H4 (cell line): ENCODE measurements around the gene PRCD. TPM values are rescaled to one million over a fixed set of nuclear protein-coding genes. Genes with fewer than 3 reads are reported as not detected.
"Not testable (repeated sequence)": the region's sequence is repeated elsewhere in the genome, so short reads cannot be mapped to it uniquely, and the experiment has no call there.

ENCODE experiments used
- DNase-seq: peaks from one replicate; pipeline ENCODE4 v3.0.0-alpha.2; 2015; ENCODE audit warnings: low spot score
- total RNA-seq: library from RNA; depleted of rRNA; stranded (reverse); fragments of >200 nt; shearing (Covaris generic); gene quantifications from 2 replicates; pipeline ENCODE4 v1.2.3, GENCODE V29; 2014

The PRCD gene
- total RNA-seq, 1 experiment from 2014 or later = not detected

DNA sequence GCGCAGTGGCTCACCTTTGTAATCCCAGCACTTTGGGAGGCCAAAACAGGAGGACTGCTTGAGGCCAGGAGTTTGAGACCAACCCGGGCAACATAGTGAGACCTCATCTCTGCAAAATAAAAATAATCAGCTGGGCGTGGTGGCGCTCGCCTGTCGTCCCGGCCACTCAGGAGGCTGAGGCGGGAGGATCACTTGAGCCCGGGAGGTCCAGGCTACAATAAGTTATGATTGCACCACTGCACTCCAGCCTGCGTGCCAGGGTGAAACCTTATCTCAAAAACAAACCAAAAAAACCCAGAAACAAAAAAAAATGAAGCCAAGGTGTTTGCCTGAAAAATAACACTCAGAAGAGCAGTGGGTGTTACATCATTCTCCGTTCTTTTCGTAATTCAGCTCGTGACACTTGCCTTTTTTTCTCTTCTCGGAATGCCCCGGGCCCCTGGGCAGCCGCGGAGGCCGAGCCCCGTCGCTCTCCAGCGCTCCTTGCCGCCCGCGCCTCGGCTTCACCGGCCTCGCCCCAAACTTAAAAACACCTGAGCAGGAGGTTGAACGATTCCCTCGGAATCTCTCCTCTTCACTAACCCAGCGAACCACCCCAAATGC, 17.0 kb downstream of the PRCD start:
- DNase-seq = peak; percentile 40

DNA sequence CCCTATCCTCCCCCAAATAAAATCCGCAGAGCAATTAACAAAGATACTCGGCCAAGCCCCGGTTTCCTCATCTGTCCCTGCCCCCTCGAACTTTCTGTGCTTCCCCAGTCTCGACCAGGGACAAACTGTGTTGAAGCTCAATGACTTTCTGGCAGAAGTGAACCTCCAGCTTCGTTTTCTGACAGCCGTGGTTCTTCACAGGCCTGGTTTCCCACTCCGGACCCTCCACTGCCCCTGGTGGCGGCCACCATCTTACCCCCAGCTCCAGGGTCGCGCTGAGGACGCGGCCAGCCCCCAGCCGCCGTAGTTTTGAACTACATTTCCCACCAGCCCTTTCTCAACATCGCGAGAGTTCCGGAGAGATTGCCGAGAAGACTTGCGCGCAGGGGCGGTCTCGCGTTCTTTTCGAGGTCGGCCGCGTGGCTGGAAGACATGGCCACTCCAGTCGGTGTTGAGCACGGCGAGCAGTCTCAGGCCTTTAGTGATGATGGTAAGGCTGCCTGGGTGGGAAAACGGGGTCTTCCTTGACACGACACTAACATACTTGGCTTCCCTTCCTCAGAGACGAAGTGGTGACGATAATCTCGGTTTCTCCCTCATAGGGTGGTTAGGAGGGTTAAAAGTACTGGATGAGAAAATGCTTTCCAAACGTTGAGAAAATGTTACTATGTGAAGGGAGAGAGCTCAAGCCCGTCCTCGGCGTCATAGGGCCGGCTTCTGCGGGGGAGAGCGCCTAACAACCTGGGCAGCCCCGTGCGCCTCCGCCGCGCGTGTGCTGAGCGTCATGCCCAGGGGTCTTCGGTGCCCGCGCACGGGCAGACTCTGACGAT, 17.7 kb downstream of the PRCD start:
- DNase-seq = peak; percentile 97

DNA sequence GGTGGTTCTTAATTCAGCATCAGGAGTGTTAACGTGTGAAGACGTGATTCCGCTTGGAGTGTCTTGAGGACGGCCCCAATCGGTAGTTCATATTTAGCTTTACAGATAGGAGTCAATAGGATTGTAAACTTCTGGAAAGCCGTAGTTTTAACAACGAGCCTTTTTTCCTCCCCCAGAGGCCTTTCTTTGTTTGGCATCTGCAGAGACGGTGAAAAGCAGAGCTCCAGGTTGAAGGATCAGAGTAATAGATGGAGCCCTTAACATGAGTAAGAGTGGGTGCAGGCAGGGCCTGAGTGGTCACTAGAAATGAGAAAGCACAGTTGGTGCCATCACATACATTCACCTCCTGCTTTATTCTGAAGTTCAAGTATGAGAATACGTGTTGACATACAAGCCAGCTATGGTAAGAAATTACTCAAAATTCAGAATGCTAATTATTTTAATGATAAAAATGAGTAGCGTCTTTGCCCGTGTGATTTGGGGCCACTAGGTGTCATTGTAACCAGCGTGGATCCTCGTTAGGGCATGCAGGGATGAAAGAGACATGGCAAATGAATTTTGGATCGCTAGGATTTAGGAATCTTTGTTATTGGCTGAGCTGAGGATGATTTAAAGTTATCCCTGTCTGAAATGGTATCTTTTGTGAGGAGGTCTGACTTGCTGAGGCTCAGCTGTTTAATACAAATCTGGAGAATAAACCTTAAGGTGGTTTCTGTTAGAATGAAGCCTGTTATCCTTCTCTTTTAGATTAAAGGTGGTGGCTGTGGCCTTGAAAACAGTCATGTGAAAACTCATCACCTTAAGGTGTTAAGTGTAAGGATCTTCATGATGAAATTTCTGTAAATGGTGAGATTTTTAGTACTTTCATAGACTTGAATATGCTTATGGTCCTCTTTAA, 18.6 kb downstream of the PRCD start:
- DNase-seq = no peak

DNA sequence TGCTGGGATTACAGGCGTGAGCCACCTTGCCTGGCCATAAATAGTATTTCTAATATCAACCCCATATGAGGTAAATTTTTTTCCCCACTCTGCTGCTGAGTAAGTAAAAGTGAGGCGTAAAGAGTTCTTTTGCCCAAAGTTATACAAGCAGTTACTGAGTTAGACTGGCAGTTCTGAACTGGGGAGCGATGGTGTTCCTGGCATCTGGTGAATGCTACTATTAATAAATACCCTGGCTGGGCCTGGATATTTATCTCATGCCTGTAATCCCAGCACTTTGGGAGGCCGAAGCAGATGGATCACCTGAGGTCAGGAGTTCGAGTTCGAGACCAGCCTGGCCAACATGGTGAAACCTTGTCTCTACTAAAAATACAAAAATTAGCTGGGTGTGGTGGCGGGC, 19.6 kb downstream of the PRCD start:
- DNase-seq = not testable (repeated sequence)

DNA sequence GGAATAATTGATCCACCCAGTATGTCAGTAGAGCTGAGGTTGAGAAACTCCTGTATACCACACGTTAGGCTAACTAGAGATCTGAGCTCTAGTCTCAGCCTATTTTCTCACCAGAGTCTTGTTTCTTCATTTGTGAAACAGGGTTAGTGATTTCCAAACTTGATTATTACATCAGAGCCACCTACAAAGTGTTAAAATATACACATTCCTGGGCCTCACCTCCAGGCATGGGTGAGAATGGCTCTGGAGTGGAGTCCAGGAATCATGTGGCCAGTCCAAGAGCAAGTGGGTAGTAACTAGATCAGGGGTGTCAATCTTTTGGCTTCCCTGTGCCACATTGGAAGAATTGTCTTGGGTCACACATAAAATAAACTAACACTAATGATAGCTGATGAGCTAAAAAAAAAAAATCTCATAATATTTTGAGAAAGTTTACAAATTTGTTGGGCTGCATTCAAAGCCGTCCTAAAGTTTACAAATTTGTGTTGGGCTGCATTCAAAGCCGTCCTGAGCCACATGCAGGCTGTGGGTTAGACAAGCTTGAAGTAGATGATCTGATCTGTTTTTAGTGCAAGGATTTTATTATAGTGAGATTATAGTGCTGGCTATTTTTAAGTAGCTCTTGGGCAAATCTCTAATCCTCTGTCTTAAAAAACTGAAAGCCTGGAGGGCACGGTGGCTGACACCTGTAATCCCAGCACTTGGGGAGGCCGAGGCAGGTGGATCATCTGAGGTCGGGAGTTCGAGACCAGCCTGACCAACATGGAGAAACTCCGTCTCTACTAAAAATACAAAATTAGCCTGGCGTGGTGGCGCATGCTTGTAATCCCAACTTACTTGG, 20.4 kb downstream of the PRCD start:
- DNase-seq = no peak

DNA sequence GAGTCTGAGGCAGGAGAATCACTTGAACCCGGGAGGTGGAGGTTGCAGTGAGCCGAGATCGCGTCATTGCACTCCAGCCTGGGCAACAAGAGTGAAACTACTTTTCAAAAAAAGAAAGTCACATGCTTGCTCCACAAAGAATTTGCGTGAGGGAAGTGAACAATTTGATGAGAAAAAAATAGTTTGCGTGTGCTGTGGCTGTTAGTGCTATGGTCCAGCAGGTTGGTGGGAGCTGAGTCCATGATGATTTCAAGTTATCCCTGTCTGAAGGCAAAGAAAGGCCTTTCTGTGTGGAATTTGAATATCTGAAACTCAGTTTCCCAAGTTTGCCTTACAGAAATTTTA, 21.0 kb downstream of the PRCD start:
- no peak for DNase-seq

DNA sequence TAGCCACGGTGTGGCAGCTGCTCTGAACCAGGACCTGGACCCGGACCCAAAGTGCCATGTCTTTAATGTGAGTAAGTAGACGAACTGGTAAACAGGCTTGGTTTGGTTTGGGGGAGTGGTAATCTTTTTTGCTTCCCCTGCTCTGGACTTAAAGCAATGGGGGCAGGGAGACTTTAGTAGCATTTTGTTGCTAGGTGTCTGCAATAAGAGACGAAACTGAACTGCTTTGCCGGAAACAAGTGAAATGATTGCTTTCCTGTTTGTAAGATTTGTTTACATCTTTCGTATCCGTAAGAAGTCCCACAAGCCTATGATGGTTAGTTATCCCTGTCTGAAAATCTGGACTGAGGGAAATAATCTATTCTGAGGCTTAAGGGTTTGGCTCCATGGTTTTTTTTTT, 21.5 kb downstream of the PRCD start:
- DNase-seq = peak; percentile 77

DNA sequence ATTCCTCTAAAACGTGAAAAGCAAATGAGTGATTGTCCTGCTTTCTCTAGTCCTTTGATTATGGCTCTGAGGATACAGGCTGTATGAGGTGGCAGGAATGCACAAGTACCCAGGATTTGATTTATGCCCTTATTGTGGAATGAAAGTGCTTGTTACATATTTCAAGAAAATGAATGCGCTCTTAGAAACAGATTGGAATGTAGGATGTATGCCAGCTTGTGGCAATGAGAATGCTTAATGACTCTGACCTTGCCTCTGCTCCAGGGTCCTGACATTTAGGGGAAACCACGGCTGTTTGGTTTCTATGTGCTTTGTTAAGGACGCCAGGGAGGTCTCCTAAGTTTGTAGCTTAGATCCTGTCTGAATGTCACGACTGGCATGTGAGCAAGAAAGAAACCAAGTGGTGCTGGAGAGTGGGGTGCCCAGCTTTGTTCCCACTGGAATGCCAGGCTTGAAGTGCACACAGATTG, 22.0 kb downstream of the PRCD start:
- no peak for DNase-seq

DNA sequence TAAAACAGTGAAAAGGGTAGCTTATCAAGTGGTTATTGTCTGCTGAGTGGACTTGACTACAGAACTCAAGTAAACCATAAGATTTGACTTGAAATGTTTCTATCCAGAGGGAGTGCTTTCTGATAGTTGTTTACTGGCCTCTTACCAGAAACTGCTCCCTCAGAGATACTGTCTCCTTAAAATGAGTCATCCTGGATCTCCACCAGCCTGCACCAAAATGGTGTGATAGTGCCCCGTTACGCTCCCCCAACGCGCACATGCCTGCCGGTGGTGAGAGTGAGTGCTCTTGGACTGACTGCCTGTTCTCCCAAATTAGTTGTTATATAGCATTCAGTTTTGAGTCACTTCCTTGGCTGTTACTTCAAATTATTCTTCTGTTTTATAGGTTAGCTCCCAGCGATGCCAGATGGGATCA, 22.9 kb downstream of the PRCD start:
- peak; percentile 86 for DNase-seq

DNA sequence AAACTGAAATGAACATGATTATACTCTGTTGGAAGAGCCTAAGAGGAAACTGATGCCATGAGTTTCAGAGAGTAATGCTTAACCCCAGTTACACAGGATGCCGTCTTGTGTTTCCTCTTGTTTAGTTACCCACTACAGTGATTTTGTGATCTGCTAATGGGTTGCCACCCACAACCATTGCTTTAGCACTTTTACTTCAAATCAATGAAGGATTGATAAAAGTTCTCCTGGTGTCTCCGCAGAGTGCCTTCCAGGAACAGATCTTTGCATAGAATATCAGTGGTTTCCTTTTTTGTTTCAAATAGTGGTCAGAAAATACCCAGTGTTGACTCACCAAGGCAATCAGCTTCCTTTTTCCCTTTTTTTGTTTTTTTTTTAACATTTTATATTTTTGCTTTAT, 23.5 kb downstream of the PRCD start:
- DNase-seq = not testable (repeated sequence)

DNA sequence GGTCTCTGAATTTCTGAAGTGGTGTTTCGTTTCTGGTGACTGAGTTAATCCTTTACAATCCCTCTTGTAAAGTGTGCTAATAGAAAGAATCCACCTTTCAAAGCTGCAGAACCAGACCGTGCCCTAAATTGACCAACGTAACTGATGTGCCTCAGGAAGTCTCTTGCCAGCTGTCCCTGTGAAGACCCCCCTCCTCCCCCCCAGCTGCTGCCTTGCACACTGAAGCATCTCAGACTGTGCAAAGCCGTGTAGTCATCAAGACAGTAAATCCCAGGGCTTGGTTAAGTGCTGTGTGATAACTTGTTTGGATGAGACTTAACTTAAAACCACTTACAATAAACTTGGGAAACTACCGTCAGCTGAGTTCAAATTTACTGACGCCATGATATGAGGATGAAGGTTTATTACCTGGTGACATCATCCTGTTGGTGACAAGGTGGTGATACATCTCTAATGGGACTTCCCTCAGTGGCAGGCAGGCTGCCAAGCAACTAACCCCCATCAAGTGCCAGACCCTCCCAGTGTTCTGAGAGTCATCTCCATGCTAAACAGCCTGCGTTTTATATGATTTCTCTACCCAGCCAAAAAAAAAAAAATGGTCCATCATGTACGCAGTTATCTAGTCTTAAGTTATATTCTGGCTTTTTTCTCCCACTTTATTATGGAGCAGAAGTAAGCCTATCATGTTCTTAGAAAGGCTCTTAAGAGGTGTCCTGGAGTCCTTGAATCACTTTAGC, 25.3 kb downstream of the PRCD start:
- peak; percentile 58 for DNase-seq

DNA sequence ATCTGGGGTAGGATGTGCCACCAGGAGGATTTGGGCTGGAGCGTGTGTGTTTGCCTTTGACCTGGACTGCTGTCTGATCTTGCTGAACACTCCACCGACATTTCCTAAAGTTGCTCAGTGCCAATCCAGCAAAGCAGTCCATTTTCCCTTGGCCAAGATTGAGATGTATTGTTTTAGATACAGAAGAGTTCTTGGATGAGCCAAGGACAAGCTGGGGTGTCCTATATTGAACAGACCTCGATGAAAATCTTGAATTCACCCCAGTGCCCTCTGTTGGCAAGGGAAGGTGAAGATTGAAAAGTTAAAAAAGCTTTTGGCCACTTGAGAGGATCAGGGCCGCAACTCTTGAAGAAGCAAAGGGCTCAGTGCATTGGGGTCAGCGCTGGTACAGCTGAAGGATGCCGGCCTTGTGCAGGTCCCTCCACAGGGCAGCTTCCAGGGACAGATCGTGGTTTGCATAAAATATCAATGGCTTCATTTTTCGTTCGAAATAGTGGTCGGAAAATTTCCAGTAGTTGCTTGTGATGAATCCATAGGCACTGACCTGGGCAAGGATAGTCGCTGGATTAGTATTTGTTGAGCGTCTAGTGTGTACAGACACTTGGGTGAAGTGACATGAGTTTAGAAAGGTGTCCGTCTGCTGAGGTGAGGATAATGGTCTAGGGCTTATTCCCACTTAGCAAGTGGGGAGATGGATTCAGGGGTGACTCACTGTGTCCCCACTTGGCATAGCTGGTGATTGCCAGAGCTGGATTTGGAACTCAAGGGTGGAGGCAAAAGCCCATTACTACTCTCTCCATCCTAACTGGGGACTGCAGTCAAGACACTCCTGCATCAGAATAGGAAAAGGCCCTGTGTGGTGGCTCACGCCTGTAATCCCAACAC, 26.1 kb downstream of the PRCD start:
- DNase-seq = no peak

DNA sequence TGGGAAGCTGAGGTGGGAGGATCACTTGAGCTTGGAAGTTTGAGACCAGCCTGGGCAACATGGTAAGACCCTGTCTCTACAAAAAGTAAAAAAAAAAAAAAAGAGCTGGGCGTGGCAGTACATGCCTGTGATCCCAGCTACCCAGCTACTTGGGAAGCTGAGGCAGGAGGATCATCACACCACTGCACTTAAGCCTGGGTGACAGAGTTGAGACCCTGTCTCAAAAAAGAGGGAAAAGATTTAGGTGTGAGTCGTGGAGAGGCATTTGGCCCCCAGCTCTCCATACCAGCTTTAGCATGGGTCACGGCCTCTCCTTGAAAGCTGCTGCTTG, 26.7 kb downstream of the PRCD start:
- DNase-seq = no peak

DNA sequence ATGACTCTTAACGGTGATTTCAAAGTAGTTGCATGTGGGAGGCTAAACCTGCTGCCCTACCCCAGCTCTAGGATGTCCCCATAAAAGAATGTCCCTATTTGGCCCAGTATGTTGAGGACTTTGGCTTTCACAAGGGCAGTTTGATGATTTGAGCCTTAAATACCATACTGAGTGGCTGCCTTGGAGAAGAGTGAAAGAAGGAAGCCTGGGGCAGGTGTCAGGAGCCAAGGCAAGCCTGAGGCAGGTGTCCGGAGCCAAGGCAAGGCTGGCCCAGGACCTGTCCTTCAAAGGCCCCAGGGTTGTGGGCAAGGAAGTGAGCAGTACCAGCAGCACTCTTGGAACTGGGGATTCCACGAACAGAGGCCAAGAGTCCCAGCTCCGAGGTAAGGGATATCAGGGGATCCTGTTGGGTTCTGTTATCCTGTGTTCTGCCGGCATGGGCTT, 27.2 kb downstream of the PRCD start:
- no peak for DNase-seq

DNA sequence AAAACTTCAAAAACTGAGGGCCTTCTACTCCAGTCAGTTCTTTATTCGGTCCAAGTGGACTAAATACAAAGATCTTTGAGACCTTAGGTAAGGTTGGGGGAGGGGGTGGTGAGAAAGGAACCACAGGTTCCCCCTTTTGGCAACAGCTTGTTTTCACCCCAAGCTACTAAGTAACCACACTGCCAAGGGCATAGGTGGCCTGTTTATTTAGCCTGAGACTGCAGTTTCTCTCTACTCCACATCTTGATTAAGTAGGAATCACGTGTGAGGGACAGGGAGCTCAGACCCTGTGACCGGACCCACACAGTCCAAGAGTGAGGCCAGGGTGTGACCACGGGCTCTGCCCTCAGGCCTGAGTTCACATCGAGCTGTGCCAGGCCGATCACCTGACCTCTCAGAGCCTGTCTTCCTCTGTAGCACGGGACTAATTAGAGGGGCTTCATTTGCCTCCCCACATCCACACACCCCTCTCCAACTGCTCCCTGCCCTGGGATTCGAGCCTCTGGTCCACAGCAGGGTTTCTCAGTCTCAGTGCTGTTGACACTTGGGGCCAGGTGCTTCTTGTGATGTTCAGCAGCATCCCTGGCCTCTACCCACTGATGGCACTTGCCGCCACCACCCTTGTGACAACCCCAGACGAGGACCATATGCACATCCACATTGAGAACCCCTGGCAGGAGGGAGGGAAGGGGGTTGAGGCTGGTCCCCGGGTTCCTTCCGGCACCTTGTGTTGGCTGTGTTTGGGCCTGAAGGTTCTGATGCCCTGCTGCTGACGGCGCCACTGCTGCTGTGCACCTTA, 28.0 kb downstream of the PRCD start:
- no peak for DNase-seq

DNA sequence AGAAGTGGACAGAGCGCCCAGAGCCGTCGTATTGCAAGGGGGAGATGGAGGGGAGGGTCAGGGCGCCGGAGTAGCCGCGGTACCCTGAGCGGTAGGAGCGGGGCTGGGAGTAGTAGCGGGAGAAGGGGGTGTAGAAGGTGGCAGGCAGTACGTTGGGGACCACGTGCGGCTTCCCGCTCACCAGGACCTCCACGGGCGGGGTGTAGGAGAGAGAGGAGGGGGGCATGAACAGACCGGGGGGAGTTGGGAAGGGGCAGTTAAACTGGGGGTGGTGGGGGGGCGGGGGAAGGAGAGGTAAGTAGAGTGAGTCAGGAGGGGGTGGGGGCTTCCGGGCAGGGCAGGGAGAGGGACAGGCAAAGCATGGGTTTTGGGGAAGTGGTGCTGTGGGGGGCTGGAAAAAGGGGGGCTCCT, 29.0 kb downstream of the PRCD start:
- DNase-seq = no peak

DNA sequence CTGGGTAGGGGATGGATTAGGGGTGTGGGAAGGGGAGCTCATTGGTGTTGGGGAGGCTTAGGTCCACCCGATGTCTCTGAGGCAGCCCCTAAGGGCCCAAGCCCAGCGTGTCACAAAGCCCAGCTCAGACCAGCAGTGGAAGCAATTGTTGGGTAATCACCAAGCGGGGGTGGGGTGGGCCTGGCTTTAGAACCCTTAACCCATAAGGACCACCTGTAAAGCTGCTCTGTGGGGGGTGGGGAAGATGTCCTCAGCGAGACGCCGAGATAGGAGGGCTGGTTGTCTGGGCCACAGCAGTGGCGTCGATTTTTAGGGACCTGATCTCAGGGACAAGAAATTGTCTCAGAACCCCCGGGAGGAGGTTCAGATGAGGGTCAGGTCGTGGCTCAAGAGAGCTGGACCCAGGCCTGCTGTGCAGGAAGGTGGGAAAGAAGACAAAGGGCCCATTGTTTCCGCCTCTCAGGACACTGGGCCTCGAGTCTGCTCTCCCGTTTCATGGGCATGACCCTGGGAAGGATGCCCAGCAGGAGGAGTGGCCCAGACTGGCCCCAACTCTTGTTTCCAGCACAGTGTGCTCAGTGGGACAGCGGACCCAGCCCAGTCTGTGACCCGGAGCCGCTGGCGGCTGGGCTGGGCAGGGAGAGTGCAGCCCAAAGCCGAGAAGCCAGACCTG, 29.9 kb downstream of the PRCD start:
- DNase-seq = no peak

DNA sequence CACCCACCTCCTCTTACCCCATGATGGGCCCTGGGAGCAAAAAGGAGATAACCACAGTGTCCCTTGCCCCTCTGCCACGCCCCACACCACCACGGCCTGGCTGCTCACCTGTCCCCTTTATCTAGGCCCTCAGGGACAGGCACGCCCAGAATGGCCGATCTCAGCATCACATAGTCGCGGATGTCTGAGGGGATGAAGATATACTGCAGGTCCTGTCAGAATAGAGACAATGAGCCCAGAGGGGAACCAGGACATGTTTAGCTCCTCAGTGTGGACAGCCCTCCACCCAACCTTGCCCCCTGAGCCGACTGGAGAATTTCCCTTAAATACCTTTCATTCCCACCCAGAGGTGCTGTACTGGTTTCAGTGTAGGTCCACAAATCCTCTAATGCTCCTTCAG, 30.6 kb downstream of the PRCD start:
- DNase-seq = no peak
